GM08714 (cell line): Measurements from ENCODE around the gene KCNJ12.

ENCODE experiments used
- H3K4me3 ChIP-seq: fragments of 200-500 bp; sonication (Bioruptor generic); 2 replicates; pipeline ENCODE4 v1.5.1; 2014; ENCODE audit warnings: mild to moderate bottlenecking, low read length, inconsistent platforms
- ZNF274 ChIP-seq: IDR thresholded peaks from 2 replicates; pipeline ENCODE4 v1.6.1; 2012; ENCODE audit warnings: mild to moderate bottlenecking, low read depth, low read length

The KCNJ12 gene

DNA sequence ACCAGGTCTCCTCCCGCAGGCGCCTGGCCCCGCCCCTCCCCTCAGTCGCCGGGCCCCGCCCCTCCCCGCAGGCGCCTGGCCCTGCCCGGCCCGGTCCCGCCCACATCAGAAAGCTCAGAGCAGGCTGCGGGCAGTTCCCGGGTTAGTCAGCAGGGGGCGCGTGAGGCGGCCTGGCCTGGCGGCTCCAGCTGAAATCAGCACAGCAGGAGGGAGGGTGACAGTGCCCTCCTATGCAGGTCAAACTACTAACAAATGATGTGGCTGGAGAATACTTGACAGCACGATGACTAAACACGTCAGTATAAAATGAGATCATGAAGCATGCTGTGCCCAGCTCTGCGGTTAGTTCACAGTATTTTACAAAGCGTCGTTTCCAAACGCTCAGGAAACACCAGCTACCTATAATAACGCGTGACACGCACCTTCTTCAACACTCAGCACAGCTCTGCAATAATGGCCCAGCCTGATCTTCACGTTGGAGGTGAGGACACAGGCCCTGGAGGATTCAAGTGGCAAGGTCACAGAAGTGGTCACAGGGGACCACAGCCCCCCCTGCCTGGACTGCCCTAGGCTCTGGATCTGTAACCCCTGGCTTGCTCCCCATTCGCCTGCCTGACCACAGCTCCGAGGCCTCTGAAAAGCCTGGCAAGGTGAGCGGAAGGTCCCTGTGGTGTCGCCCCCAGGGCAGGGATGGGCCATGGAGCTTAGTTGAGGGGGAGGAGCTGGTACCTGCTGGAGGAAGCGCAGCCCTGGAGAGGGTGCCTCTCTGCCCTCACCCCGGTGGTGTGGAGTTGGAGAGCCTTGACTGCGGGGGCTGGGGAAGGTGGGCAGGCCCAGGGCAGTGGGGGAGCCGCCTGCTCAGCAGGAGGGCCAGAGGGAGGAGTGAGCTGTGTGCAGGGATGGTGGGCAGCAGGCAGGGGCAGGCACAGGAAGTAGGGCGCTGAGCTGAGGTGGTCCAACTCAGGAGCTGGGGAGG, 81.2 kb downstream of the KCNJ12 start:
- no peak for TF ChIP-seq ZNF274
- no peak overlapping the region for H3K4me3 ChIP-seq

DNA sequence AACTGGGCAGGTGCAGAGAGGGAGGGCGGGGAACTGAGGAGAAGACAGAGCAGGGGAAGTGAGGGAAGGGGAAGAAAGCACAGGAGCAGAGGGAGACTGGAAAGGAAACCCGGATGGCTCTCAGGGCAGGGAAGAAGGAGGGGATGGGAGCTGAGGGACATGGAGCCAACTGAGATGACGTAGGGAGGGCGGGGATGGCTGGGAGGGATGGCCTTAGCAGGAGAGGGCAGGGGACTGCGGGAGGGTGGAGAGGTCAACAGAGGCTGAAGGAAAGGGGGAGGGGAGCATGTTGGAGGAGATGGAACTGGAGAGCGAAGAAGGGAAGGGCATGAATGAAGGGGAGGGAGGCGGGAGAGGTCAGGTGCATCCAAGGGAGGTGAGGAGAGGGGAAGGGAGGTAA, 81.9 kb downstream of the KCNJ12 start:
- no peak overlapping the region for H3K4me3 ChIP-seq
- TF ChIP-seq ZNF274: no peak

DNA sequence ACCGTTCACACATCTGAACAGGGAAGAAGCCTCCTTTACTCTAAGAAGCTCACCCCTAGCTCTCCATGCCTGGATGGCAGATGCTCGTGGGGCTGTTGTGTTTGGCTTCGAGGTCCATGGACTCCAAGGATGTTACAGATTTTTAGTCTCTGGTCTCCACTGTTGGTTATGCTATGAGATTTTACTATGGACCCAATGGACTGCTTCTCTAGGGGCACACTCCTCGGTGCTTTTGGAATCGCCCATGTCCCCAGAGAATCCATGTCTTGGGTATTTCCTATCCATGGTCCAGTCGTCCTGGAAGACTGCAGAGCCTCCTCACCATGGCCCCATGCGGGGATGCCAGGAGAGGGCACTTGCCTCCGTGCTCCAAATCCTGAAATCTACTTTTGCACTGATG, 83.4 kb downstream of the KCNJ12 start:
- no peak overlapping the region for H3K4me3 ChIP-seq
- TF ChIP-seq ZNF274: no peak

DNA sequence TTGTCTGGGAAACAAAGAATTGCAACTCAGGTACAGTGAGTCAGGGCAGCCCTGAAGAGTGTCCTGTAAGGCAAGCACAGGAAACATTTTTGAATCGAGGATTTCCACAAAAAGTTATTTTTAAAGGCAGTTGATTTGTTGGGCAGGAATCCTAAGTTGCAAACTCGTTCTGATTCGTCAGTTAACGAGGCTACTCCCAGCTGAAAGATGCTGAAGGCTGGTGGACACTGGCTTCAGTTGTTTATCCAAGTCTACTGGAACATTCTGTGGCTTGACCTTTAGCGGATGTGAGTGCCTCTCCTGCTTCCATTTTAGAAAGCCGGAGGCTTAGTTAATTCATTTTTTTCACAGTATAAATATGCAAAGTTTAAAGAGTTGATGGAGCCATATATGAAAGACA, 84.2 kb downstream of the KCNJ12 start:
- no peak for TF ChIP-seq ZNF274
- no peak overlapping the region for H3K4me3 ChIP-seq

DNA sequence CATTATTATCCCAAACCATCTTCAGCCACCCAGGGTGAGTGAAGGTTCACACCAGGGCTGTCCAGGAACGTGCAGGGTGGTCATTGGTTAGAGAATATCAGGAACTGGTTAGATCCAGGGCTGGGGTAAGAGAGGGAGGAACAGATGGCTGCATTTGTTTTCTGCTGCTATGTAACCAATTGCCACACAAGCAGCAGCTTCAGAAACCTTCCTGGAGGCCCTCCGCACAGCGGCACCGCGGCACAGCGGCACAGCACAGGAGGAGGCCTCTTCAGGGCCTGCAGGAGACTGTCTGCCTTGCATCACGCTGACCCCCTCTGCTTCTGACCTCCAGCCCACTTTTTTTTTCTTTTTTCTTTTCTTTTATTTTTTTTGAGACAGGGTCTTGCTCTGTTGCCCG, 86.1 kb downstream of the KCNJ12 start:
- TF ChIP-seq ZNF274: no peak

DNA sequence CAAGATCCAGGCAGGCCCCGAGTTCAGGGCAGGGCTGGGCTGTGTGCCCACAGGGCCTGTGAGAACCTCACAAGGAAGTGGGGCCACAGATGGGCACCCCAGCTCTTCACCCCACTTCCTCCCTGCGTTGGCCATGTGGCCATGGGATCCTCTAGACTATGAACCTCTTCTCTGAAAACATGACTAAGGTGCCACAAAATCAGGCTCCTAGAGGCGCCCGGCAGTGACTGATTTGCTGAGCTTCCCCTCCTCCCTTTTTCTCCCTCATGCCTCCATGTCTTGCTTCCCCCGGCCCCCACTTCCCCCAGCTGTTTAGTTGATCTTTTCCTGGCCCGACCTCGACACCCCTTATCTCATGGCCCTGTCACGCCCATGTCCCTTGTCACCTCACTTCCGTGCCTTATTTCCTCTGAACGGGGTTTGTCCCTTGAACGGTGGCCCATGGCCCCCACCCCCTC, 87.1 kb downstream of the KCNJ12 start:
- H3K4me3 ChIP-seq: no peak overlapping the region
- no peak for TF ChIP-seq ZNF274

More for the DNA sequence above, 86.1 kb downstream of the KCNJ12 start:
- H3K4me3 ChIP-seq: no peak overlapping the region

DNA sequence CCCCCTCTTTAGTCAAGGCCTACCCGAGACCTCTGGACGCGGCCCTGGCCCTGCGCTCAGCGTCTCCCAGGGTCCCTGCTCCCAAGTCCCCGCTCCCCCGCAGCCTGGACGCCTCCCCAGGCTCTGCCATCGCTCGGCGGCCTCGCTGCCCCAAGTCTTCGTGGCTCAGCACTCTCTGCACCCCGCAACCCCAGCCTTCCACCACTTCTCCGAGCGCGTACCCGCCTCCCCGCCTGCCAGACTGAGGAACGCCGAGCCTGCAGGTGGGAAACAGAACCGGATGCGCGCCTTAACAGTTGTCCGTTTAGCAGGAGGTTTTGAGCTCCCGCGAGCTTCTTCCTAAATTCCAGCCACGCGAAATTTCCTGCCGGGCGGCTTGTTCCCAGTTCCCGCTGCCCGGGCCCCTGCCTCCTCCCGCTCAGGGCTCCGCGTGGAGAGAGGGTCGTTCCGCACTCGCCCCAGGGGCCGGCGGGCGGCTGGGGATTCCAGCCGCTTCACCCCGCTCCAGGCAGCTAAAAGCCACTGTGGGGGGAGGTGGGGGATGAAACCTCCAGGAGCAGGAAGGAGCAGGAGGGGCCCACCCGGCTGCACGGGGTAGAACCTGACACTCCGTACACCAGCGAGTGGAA, 87.7 kb downstream of the KCNJ12 start:
- H3K4me3 ChIP-seq: no peak overlapping the region
- TF ChIP-seq ZNF274: no peak

DNA sequence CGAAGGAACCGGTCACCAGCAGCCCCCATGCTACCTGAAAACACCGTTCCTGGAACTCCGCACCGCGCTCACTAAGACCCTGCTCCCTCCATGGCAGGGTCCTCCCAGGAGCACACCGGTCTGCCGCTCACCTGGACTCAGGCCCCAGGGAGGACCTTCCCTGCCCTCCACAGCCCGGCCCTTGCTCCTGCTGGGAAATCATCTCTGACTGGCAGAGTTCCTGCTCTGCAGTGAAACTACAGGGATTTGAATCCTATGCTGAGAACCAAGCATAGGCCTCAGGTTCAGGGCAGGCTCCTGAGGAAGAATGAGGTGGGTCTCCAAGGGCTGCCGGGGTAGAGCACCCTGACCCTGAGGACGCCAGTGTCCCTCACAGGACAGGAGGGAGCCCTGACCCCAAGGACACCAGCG, 88.5 kb downstream of the KCNJ12 start:
- no peak for TF ChIP-seq ZNF274
- H3K4me3 ChIP-seq: no peak overlapping the region

DNA sequence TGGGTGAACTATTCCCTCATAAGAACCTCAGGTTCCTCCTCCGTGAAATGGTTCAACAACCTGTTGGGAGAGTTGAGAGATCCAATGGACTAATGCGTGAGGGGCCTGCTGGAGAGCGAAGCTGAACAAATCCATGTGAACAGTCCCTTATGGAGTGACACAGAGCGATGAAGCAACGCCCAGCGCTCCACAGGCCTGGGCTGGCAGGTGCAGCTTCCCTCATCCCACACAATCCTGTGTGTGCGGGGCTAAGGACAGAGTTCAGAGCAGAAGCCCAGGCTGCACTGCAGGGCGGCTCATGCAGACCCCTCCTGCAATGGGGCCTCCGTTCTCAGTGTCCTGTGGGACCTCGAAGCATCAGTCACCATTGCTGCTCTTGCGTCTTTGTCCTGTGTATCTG, 90.4 kb downstream of the KCNJ12 start:
- no peak overlapping the region for H3K4me3 ChIP-seq
- no peak for TF ChIP-seq ZNF274

DNA sequence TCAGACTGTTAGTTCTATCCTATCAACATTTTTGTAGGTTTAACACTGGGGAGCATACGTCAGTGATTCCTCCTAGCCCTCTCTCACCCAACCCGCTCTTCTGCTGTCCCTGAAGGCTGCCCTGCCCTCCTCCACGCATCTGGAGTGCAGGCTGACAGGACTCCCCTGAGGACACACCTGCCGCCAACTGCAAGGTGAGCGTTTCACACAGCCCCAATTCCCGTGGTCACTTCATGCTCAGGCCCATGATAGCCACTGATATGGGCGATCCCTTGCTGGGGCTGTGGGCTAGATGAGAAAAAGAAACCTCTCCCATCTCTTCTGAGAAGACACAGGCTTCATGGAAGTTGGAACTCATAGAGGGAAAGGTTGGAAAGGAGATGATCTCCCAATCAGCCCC, 91.0 kb downstream of the KCNJ12 start:
- TF ChIP-seq ZNF274: no peak
- H3K4me3 ChIP-seq: no peak overlapping the region

DNA sequence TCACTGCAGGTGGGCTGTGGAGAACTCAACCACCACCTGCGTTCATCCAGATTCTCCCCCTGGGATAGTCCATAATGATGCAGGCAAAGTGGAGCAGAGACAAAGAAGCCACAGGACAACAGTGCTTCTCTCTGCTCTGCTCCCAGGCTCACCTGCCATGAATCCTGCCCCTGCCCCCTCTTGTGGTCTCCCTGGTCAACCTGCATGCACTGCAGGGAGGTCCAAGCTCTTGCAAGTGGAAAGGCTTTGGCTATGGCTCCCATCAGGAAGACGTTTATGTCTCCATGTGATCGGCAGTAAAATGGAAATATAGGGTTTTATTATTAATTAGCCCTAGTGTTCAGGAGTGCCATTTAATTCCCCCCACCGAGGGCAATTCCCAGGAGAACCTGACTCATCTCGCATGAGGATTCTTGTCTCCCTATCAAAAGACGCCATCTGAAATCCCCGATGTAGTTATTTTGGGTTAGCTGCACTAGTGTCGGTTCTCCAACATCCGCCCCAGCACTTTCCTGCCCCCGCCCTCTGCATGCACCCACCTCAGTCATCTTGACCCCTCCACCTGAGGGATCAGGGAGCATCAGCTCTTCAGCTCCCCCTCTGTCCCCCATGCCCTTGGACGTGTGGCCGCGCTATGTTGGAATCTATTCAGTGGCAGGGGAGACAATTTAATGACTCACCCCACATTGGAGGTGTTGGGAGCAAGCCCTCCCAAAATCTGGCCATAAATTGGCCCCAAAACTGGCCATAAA, 91.8 kb downstream of the KCNJ12 start:
- H3K4me3 ChIP-seq: no peak overlapping the region
- no peak for TF ChIP-seq ZNF274
